ENCODE data around the gene CTXN2.

Gene CTXN2

DNA sequence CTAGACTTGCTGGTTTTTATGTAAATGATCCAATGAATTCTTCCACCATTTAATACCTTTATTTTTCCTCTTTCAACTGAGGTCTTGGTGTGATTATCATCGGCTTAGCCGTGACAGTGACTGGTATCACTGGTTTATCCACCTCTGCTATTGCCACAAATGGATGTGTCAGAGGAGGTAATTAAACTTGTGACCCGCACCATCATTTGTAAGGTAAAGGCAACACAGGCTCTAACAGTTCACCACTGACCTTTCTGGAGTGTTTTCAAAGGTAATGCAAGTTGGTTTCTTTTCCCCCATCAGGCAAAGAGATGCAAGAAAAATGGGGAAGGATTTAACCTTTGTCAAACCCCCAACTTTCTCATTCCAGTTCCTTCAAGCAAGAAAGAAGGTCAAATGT, 34.3 kb downstream of the CTXN2 start:
- DNase-seq: no peak

DNA sequence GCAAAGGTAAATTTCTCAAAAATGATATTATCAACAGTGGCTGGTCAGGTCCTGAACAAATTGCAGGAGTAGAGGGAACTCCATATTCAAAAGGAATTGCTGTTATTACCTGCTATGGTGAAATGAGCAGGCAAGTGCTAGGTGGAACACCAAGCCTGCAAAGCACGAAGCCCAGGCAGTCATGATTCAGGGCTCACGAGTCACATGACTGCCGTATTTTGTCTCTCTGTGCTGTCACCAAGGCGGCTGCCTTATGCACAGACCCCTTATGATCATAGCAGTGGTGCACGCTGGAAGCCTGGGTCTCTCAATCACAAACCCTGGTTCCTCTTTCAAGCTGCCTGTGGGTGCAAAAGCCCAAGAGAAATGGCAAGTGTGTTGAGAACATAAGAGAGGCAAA, 39.0 kb downstream of the CTXN2 start:
- DNase-seq: no peak

DNA sequence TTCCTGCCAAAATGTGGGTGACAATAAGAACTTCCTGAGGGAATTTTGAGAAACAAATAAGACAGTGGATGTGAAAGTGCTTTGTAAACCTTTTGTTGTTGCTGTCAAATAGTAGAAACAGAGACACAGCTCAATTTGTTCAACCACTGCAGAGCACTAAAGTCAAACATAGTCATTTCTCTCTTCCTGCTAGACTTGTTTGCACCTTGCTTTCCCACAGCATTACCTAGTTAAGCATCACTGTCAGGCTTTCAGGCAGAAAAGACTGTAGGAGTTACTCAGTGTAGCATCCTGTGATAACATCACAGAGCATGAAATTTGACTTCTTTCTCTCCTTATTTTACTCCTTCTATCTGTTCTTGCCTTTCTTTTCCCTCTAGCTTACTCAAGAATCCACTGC, 41.8 kb downstream of the CTXN2 start:
- no peak for DNase-seq

DNA sequence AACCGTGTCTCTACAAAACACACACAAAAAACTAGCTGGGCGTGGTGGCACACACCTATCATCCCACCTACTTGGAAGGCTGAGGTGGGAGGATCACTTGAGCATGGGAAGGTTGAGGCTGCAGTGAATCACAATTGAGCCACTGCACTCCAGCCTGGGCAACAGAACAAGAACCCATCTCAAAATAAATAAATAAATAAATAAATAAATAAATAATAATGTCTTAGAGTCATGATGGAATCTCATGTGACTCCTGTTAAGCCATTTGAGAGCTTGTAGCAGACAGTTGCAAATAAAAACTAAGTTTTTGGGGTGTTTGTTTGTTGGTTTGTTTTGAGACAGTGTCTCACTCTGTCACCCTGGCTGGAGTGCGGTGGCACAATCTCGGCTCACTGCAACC, 47.9 kb downstream of the CTXN2 start:
- no peak for DNase-seq

DNA sequence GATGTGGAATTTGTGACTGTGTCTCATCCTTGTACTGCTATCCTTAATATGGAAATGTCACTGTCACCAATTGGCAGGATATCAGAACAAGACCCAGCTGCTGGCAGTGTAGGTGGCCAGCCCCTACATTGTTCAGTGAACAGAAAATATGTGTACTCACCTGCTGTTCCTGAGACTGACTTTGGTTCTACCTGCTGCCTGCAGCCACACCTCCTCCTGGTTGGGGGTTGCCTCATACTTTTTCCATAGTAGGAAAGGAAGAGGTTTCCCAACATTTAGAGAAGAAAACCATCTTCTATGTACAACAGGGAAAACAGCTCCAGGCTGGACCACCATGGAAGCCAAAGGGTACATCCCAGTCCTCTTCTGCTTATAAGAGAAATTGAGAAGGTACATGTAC, 50.5 kb downstream of the CTXN2 start:
- no peak for DNase-seq

DNA sequence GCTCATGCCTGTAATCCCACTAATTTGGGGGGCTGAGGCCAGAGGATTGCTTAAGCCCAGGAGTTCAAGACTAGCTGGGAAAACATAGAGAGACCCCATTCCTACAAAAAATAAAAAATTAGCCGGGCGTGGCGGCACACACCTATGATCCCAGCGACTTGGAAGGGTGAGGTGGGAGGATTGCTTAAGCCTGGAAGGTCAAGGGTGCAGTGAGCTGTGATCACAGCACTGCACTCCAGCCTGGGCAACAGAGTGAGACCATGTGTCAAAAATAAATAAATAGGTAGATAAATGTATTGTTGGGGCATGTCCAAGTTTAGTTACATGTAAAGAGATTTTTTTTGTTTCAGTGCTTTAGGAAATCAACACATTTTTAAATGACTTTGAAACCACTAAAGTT, 51.1 kb downstream of the CTXN2 start:
- no peak for DNase-seq

DNA sequence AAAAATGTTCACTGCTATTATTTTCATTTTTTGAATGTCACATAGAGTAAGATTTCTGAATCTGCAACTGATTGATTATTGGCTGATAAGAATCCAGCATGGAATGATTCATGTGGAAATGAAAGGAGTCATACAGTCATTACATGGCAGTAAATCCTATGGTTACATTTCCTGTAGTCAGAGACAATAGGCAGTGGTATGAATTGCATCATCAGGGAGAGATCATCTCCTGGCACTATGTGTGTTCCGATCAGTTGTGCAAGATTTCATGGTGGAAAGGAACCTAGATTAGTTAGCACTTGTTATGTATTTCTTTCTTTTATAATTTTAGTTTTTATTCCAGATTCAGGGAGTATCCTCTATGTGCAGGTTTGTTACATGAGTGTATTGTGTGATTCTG, 53.5 kb downstream of the CTXN2 start:
- DNase-seq: no peak

DNA sequence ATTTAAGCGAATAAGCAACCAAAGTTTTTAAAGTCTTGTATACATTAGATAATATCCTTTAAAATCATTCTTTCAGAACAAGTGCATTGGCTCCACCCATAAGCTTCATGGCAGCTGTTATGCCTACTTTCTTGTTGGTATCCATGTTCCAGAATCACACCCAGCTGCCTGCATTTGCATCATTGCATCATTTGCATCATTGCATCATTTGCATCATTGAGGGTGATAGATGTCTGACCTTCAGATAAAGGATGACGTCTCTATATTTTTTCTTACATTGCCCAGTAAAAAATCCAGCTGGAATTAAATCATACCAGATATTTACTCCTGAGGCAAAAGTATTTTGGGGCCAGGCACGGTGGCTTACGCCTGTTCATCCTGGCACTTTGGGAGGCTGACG, 56.9 kb downstream of the CTXN2 start:
- no peak for DNase-seq

DNA sequence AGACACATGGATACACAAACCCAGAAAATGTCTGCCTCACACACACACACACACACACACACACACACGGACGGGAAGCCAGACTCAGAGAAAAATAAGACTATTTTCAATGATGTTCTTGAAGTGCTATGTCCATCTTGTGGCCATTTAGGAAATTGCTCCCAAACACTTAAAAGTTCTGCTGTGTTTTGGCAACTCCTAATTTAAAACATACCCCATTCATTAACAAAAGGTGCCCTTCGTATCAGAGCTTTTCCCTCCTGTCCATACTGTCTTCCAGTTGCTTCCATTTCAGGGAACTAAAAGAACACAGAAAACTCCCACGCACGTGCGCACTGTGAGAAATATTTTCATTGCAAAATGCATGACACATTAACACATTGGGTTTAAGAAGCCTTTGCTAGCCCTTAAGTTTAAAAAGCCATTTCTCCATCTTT, 59.2 kb downstream of the CTXN2 start:
- DNase-seq: peak; percentile 63

DNA sequence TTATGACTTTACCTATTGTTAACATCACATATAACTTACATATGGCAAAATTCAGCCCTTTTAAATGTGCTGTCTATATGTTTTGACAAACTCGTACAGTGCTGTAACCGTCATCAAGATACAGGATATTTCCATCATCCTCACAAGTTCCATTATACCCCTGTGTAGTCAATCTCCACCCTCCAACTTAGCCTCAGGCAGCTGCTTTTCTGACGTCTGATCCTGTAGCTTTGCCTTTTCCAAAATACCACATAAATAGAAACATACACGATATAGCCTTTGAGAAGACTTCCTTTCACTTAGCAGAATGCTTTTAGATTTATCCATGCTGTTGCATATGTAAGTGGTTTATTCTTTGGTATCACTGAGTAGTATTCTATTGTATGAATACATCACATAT, 61.7 kb downstream of the CTXN2 start:
- DNase-seq: no peak

All from EL (cell line).